HG03354 (cell line): Measurements from ENCODE around the gene ZNF326.
"Not testable (repeated sequence)": the region's sequence is repeated elsewhere in the genome, so short reads cannot be mapped to it uniquely, and the experiment has no call there.

Experiments
- ATAC-seq: cut with Tn5 transposase; IDR thresholded peaks from one replicate; pipeline ENCODE4 v1.9.1; 2021; ENCODE audit warnings: mild to moderate bottlenecking; ENCODE audit not compliant: unreplicated experiment, poor library complexity, severe bottlenecking

The ZNF326 gene

DNA sequence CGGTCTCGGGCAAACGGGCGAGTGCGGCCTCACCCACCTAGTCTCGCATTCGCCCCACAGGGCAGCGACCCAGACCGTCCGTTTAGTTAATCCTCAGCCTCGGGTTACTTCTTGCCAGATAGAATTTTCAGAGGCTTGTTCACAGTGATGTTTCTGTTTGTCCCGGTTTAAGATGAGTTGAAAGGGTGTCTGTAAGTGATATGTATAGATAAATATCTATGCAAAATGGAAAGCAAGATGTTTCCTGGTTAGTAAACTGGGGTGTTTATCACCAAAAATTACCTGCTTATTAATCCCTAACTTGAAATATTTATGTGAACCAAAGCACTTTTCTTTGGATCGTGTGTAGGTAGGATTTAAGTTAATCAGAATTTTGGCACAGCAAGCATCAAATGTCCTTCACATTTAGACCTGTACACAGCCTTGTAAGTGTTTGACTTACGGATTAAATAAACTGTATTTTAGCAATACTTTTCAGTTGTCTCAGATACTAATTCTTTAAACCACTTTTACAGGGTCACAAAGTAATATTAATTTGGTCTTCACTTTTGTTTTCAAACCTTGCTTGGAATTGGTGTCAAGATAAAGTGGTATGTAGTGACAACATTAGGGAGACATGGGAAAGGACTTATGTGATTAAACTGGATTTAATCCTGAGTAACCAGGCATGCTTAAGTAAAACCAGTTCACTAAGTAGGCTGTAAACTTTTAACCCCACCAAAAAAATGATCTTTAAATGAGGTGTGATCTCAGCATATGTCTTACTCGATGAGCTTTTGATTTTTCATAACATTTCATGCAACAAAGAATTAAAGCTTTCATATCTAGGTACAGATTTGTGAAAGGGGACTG, 914 bp downstream of the ZNF326 start:
- no peak for ATAC-seq

GRCh38 chr1:89996450-89997110, 1.7 kb downstream of the ZNF326 start:
- no peak for ATAC-seq

GRCh38 chr1:89997152-89997551, 2.2 kb downstream of the ZNF326 start:
- ATAC-seq: not testable (repeated sequence)

- ATAC-seq: no peak
Observed at GRCh38 chr1:89998306-89998705, 3.4 kb downstream of the ZNF326 start.

- ATAC-seq: no peak
Observed at GRCh38 chr1:89999208-89999607, 4.3 kb downstream of the ZNF326 start.

DNA sequence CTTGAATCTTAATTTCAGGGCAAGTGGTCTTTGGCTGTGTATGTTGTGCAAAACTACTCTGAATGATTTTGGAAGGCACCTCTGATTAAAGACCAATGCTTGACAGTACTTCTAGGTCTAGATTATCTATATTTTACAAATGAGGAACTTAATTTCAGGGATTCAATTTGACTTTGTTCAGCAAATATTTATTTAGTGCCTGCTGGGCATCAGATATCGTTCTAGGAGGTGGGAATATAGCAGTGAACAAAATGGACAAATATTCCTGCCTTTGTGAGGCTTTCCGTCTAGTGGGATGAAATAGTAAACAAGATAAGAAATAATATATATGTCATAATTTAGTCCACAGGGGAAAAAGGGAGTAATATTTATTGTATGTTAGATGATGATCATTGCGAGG, 4.7 kb downstream of the ZNF326 start:
- no peak for ATAC-seq

GRCh38 chr1:90000934-90001676, 6.2 kb downstream of the ZNF326 start:
- ATAC-seq: peak; percentile 61

GRCh38 chr1:90007979-90008404, 13.1 kb downstream of the ZNF326 start:
- ATAC-seq: no peak

DNA sequence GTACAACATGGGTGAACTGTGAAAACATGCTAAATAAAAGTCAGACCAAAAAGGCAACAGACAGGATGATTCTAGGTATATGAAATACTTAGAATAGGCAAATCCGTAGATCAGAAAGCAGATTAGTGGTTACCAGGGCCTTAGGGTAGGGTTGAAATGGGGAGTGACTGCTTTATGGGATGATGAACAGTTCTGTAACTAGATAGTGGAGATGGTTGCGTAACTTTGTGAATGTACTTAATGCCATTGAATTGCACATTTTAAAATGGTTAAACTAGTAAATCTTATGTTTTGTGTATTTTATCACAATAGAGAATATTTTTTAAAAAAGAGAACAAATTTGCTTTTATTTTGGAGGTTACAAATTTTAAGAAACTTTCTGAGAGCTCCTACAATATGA, 17.4 kb downstream of the ZNF326 start:
- ATAC-seq: no peak

DNA sequence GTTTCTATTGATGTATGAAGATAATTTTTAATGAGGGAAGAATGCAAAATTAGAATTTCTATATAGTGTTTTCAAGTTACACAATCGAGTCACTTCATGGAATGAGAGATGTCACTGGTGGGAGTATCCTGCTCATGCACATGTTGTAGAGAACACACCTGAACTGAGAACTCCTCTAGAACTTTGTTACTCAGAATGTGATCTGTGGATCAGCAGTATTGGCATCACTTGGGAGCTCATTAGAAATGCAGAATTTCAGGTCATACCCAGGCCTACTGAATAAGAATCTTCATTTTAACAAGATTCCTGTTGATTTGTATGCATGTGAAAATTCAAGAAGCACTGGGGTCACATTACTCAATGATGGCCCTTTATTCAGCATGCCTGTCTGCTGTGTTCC, 28.8 kb downstream of the ZNF326 start:
- no peak for ATAC-seq

- no peak for ATAC-seq
Observed at GRCh38 chr1:90027281-90027680, 32.4 kb downstream of the ZNF326 start.

DNA sequence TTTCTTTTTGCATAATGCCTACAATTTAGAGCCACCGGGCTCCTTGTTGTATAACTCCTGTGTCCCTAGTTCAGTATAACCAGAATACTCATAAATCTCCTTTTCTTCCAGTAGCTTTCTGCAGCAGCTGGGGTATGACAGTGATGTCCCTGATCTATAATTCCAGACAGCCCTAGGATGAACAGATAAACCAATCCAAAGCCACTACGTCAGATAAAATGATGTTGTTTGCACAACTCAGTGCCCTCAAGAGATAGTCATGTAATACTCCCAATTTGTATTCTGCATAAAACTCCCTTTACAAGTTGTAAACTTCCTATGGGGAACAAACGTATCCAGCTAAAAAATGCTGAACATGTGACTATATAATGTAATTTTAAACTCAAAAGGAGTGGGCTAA, 44.7 kb downstream of the ZNF326 start:
- no peak for ATAC-seq

DNA sequence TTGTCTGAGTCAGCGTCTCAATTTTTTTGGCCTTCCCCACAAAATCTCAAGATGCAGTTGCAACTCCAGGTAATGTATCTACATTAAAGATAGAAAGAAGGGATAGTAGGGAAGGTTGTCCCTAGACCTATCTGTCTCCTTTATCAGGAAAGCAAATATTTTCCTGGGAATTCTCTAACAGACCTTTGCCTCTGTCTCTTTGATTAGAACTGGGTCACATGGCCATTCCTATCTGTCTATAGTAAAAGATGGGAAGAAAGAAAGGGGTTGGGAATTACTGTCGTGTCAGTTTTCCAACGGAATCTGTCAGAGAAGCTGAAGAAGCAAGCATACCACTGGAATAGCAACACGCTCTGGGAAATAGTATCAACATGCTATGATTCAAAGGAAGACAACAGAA, 48.7 kb downstream of the ZNF326 start:
- ATAC-seq: no peak

DNA sequence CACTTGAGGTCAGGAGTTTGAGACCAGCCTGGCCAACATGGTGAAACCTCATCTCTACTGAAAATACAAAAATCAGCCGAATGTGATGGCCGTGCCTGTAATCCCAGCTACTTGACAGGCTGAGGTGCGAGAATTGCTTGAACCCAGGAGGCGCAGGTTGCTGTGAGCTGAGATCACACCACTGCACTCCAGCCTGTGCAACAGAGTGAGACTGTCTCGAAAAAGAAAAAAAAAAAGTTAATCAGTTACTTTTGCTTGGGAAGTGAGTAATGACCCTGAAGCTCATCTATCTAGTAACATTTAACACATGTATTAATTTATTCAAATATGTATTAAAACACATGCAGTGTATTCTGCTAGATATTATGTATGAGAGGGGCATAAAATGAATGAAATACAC, 49.4 kb downstream of the ZNF326 start:
- no peak for ATAC-seq

DNA sequence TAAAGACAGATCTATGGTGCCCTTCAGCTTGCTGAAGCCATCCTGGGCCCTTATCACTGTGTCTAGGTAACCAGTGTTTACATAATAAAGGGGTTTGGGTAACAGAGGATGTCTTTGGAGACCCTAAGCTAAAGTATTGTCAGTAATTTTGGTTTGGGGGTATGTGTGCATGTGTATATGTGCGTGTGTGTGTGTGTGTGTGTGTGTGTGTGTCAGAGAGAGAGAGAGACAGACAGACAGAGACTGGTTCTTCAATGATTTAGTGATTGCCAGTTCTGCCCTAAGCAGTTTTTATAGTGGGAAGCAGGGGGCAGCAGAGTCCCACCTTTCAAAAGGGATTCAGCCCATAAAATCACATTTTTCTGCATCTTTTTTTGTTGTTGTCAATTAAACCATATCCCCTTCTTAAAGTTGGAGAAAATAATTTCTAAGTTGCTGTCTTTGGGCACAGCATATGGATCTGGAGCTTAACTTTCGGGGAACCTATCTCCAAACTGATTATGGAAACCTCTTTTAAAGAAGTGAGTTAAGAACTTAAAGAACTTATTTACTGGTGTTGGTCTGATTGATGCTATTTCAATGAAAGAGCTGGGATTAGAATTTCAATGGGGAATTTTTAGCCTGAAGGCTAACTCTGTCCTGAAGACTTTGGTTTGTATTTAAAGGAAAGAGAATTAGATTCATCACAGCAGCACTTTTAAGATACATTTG, 51.1 kb downstream of the ZNF326 start:
- peak; percentile 59 for ATAC-seq

DNA sequence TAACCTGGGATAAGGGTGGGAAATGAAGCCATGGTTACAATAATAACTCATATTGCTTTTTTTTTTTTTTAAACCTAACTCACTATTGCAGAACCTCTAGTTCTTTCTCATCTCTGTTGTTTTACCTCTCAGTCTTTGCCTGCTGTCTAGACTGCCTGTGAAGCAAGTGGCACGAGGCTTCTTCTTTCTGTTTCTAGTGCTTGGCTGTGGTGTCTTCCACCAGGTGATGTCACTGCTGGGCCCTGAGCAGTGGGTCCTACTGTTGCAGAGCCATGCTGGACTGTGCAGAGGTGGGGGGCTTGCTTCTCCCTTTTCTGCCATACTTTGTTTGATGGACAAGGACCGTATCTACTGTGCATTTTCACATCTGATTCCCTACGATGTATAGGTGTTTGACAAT, 51.7 kb downstream of the ZNF326 start:
- ATAC-seq: no peak

DNA sequence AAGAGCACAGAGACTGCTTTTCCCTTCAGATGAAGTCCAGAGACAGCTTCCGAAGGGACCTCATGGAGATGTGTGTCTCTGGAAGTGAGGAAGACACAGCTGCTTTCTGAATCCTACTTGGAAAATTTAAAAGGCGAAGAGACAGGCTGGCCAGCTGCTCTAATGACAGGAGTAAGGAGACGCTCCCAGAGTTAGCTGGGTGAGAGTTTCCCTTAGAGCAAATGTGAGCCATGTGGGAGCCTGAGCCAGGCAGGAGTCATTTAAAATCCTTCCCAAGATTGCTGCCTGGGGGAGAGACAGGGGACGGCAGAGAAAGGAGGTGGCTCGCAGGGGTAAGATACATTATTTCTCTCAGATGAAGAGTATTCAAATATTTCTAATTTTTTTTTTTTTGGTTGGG, 53.1 kb downstream of the ZNF326 start:
- no peak for ATAC-seq

GRCh38 chr1:90062700-90063643, 68.1 kb downstream of the ZNF326 start:
- ATAC-seq: not testable (repeated sequence)

DNA sequence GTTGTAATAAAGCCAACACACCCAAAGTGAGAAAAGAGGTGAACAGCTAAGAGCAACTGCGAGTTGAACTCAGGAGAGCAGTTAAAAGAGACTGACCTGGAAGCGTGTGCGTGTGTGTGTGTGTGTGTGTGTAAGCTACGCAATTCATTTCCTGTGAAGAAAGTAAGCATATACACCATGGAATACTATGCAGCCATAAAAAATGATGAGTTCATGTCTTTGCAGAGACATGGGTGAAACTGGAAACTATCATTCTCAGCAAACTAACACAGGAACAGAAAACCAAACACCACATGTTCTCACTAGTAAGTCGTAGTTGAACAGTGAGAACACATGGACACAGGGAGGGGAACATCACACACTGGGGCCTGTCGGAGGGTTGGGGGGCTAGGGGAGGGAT, 69.2 kb downstream of the ZNF326 start:
- not testable (repeated sequence) for ATAC-seq
